A673 (cell line): ENCODE data around the gene HEY2.

Experiments used
- EZH2 ChIP-seq: fragments of 200-600 bp; sonication (generic); IDR thresholded peaks from 2 replicates; pipeline ENCODE4 v1.6.1; 2017; ENCODE audit warnings: borderline replicate concordance, low read depth, mild to moderate bottlenecking, mixed read lengths, antibody characterized with exemption, low read length; ENCODE audit not compliant: poor library complexity, severe bottlenecking
- TF ChIP-seq, protein P1 (sequence below): fragments of 300-800, 200-600 bp; sonication (generic); conservative IDR thresholded peaks from 2 replicates; pipeline ENCODE4 v1.5.1; 2017; ENCODE audit warnings: low read depth, mild to moderate bottlenecking, antibody characterized with exemption, low read length, moderate library complexity, mixed read lengths

DNA sequence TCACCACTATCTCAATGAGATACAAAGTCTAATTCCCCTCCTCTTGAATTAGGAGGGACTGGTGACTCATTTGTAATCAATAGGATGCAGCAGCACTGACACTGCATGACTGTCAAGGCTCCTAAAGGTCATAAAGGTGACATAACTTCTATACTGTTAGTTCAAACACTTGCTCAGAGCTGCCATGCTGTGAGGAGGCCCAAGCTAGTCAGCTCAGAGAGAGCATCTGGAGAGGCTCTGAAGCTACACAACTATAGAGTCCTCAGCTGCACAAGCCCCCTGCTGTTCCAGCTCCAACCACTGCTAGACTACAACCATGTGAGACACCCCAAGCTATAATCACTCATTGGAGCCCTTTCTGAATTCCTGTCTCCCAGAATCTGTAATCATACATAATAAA, 17.0 kb upstream of the HEY2 start:
- TF ChIP-seq EZH2 = no peak
- TF ChIP-seq, protein P1, sequence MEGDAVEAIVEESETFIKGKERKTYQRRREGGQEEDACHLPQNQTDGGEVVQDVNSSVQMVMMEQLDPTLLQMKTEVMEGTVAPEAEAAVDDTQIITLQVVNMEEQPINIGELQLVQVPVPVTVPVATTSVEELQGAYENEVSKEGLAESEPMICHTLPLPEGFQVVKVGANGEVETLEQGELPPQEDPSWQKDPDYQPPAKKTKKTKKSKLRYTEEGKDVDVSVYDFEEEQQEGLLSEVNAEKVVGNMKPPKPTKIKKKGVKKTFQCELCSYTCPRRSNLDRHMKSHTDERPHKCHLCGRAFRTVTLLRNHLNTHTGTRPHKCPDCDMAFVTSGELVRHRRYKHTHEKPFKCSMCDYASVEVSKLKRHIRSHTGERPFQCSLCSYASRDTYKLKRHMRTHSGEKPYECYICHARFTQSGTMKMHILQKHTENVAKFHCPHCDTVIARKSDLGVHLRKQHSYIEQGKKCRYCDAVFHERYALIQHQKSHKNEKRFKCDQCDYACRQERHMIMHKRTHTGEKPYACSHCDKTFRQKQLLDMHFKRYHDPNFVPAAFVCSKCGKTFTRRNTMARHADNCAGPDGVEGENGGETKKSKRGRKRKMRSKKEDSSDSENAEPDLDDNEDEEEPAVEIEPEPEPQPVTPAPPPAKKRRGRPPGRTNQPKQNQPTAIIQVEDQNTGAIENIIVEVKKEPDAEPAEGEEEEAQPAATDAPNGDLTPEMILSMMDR = no peak
